ENCODE data around the gene KRT37.

- no peak for TF ChIP-seq CTCF (IDR thresholded peaks at IDR 0.05)
- TF ChIP-seq POLR2A (IDR thresholded peaks at IDR 0.05) = no peak
- no peak for TF ChIP-seq POLR2AphosphoS5 (IDR thresholded peaks at IDR 0.05)
- no peak for TF ChIP-seq EP300 (IDR thresholded peaks at IDR 0.05)
These were observed 9.0 kb downstream of the KRT37 start for GRCh38 chr17:41415411-41415810.

Measured in upper lobe of left lung (tissue), 4 donors.